PC-3 (cell line): Measurements from ENCODE around the gene ST6GALNAC5.

Source experiments
- EZH2 ChIP-seq: fragments of 300-600 bp; sonication (generic); IDR thresholded peaks from one replicate; pipeline ENCODE4 v1.6.1; 2017; ENCODE audit warnings: antibody characterized with exemption, mild to moderate bottlenecking, low read length; ENCODE audit not compliant: unreplicated experiment
- EZH2phosphoT487 ChIP-seq: fragments of 300-600 bp; sonication (generic); IDR thresholded peaks from 2 replicates; pipeline ENCODE4 v1.6.1; 2018; ENCODE audit warnings: mild to moderate bottlenecking, antibody characterized with exemption, low read length, borderline replicate concordance
- TF ChIP-seq, protein P1 (sequence below): fragments of 300-600 bp; sonication (generic); conservative IDR thresholded peaks from 2 replicates; pipeline ENCODE4 v1.5.1; 2017; ENCODE audit warnings: antibody characterized with exemption, low read depth, mild to moderate bottlenecking, low read length

DNA sequence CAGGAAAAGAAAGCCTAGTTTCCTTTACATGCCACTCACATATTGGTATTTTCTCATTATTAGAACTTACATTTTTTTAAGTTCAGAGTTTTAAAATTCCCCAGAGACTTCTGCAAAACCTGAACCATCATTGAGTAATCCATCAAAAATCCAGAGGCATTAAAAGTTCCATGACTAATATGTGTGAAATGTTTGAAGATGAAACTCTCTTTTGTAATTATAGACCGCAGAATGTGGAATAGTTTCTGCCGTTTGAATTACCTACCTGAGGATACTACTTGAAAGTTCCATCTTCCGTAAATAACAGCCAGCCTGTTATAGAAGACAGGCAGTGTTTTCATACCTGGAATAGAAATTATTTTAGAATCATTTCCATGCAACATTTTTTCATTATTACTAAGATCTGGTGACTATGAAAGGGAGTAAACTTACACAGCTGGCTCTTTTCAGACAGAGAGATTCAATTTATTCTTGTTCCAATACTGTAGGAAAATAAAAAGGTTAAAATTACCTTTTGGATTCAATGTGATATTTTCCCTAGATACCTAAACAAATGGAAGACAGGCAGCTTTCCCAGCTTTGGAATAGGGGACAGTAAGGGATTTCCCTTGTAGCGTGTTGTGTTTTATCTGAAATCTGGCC, 131.4 kb downstream of the ST6GALNAC5 start:
- TF ChIP-seq, protein P1, sequence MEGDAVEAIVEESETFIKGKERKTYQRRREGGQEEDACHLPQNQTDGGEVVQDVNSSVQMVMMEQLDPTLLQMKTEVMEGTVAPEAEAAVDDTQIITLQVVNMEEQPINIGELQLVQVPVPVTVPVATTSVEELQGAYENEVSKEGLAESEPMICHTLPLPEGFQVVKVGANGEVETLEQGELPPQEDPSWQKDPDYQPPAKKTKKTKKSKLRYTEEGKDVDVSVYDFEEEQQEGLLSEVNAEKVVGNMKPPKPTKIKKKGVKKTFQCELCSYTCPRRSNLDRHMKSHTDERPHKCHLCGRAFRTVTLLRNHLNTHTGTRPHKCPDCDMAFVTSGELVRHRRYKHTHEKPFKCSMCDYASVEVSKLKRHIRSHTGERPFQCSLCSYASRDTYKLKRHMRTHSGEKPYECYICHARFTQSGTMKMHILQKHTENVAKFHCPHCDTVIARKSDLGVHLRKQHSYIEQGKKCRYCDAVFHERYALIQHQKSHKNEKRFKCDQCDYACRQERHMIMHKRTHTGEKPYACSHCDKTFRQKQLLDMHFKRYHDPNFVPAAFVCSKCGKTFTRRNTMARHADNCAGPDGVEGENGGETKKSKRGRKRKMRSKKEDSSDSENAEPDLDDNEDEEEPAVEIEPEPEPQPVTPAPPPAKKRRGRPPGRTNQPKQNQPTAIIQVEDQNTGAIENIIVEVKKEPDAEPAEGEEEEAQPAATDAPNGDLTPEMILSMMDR = no peak
- TF ChIP-seq EZH2phosphoT487 (no peak), EZH2 (no peak)
